Lower lobe of right lung (tissue), 2 donors: ENCODE results near the gene PDK1. TPM values are rescaled to one million over a fixed set of nuclear protein-coding genes. Genes with fewer than 3 reads are reported as not detected.

ENCODE experiments used
- ATAC-seq, 2 donors: fragments of 200-7000 bp; cut with Tn5 transposase; one replicate each; pipeline ENCODE4 v1.9.1; 2020 to 2022; ENCODE audit warnings: mild to moderate bottlenecking in 2 of 2, moderate library complexity in 2 of 2
- DNase-seq: peaks from one replicate; pipeline ENCODE4 v3.0.0-alpha.2; 2020
- H3K27ac ChIP-seq: fragments of 200-600 bp; one replicate; pipeline ENCODE4 v1.8.0; 2022
- H3K27me3 ChIP-seq: fragments of 200-600 bp; one replicate; pipeline ENCODE4 v1.8.0; 2022; ENCODE audit warnings: low read depth
- H3K36me3 ChIP-seq: fragments of 200-600 bp; one replicate; pipeline ENCODE4 v1.8.0; 2022; ENCODE audit warnings: mild to moderate bottlenecking
- H3K4me1 ChIP-seq: fragments of 200-600 bp; one replicate; pipeline ENCODE4 v1.8.0; 2022
- H3K4me3 ChIP-seq: fragments of 200-600 bp; one replicate; pipeline ENCODE4 v1.8.0; 2022; ENCODE audit warnings: mild to moderate bottlenecking
- H3K9me3 ChIP-seq: fragments of 200-600 bp; one replicate; pipeline ENCODE4 v1.8.0; 2022
- intact Hi-C: fragments of 100-400 bp; cut with DNase I; formaldehyde crosslinking; loops from one replicate; pipeline ENCODE4 v1.11.0; 2022
- total RNA-seq: library from RNA; stranded (reverse); fragmentation: NEBNext Ultra II Directional; extraction: Animal tissue kit (Norgen Biotek cat#: 25700); gene quantifications from one replicate; pipeline ENCODE4 v1.2.1, GENCODE V29; 2021
- TF ChIP-seq, protein P1 (sequence below): fragments of 200-600 bp; IDR thresholded peaks from one replicate; pipeline ENCODE4 v1.8.0; 2022; ENCODE audit warnings: antibody characterized with exemption, mild to moderate bottlenecking
- donor health status: DM: no; HTN: yes; CAD: no; lungs with severe emphysema.

PDK1 gene
- total RNA-seq, 1 donor from 2014 or later: 9.5 TPM

DNA sequence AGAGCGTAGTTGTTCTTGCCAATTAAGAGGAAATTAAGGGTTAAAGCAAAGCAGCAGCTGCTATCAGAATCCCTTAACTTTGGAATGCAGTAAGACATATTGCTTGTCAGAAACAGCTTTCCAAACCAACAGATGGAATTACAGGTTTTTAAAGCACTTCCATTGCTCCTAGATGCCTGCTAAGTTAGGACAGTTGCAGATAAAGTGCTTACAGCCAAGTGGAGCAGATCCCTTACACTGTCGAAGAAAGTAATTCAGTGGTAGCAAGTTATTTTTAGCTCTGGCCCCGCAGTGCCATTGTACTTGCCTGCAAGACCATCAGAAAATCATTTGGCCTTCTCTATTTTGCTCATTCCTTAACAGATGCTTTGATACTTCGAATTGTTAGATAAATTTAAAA lies 5.4 kb downstream of the PDK1 start:
- no peak for ATAC-seq
- Histone ChIP-seq H3K4me3 (no peak overlapping the region), H3K27me3 (no peaks in the 10 kb centered on the region), H3K36me3 (peaks cover 15% of the 10 kb centered on the region), H3K4me1 (peaks cover 7% of the 10 kb centered on the region), H3K27ac (no peak overlapping the region), H3K9me3 (no peaks in the 10 kb centered on the region)
- no peak for DNase-seq
- TF ChIP-seq, protein P1, sequence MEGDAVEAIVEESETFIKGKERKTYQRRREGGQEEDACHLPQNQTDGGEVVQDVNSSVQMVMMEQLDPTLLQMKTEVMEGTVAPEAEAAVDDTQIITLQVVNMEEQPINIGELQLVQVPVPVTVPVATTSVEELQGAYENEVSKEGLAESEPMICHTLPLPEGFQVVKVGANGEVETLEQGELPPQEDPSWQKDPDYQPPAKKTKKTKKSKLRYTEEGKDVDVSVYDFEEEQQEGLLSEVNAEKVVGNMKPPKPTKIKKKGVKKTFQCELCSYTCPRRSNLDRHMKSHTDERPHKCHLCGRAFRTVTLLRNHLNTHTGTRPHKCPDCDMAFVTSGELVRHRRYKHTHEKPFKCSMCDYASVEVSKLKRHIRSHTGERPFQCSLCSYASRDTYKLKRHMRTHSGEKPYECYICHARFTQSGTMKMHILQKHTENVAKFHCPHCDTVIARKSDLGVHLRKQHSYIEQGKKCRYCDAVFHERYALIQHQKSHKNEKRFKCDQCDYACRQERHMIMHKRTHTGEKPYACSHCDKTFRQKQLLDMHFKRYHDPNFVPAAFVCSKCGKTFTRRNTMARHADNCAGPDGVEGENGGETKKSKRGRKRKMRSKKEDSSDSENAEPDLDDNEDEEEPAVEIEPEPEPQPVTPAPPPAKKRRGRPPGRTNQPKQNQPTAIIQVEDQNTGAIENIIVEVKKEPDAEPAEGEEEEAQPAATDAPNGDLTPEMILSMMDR: no peak
- intact Hi-C loops: no loop called here

DNA sequence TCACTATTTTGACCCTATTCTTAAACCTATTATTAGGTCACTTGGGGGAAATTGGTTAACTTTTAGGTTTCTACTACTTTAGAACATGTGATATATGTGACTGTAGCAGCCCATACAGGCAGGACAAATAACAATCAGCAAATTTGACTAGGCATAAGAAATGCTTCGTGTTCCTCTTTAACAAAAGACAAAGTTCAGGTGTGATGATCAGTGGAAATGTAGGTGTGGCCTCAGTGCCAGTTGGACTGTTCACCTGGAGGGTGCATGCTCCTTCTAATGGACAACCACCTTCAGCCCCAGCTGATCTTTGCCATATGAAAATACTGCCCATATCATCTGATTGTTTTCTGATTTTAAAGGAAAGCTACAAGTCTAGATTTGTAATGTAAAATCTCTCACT lies 6.4 kb downstream of the PDK1 start:
- Histone ChIP-seq H3K4me1 (peaks cover under 1% of the 10 kb centered on the region), H3K36me3 (peaks cover 18% of the 10 kb centered on the region), H3K27ac (no peak overlapping the region), H3K9me3 (no peaks in the 10 kb centered on the region), H3K27me3 (no peaks in the 10 kb centered on the region), H3K4me3 (no peak overlapping the region)
- TF ChIP-seq, protein P1: no peak
- ATAC-seq (no peak), DNase-seq (no peak)
- intact Hi-C loops: no loop called here

DNA sequence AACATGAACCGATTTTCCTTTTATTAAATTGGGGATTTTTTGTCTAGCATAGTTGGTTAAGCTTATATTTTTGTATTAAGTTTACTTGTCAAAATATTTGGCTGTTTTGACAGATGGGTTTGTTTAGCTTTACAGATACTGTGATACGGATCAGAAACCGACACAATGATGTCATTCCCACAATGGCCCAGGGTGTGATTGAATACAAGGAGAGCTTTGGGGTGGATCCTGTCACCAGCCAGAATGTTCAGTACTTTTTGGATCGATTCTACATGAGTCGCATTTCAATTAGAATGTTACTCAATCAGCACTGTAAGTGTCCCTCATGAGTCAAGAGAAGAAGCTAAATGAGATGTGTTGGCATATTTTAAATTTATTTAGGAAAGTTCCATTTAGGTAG lies 8.5 kb downstream of the PDK1 start:
- Histone ChIP-seq H3K4me1 (no peaks in the 10 kb centered on the region), H3K27ac (no peak overlapping the region), H3K9me3 (no peaks in the 10 kb centered on the region), H3K36me3 (peaks cover 25% of the 10 kb centered on the region), H3K27me3 (no peaks in the 10 kb centered on the region), H3K4me3 (no peak overlapping the region)
- DNase-seq (no peak), ATAC-seq (no peak)
- TF ChIP-seq, protein P1: no peak
- intact Hi-C loops: no loop called here

DNA sequence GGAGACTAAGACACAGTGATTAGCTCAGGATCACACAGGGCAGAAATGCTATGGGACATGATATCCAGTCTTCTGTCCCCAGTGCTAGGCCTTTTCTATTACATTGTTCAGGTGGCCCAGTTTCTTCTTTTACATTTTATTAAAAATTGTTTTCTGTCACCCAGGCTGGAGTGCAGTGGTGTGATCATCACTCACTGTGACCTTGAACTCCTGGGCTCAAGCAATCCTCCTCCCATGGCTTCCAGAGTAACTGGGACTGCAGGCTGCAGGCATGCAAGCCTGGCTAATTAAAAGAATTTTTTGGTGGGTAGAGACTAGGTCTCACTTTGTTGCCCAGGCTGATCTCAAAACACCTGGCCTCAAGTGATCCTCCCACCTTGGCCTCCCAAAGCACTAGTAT lies 15.4 kb downstream of the PDK1 start:
- Histone ChIP-seq H3K27me3 (no peaks in the 10 kb centered on the region), H3K27ac (no peak overlapping the region), H3K4me1 (no peaks in the 10 kb centered on the region), H3K36me3 (peaks cover 27% of the 10 kb centered on the region), H3K4me3 (no peak overlapping the region), H3K9me3 (peaks cover 16% of the 10 kb centered on the region)
- DNase-seq: no peak
- TF ChIP-seq, protein P1: no peak
- intact Hi-C loops: no loop called here
- no peak for ATAC-seq

DNA sequence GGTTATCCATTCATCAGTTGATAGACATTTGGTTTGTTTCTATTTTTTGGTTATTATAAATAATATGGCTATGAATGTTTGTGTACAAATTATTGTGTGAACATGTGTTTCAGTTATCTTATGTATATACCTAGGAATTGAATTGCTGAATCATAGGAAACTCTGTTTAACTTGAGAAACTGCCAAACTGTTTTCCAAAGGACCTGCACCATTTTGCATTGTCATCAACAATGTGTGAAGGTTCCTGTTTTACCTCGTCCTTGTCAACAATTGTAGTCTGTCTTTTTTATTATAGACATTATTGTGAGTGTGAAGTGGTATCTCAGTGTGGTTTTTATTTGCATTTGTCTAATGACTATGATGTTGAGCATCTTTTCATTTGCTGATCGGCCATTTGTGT lies 17.1 kb downstream of the PDK1 start:
- Histone ChIP-seq H3K27me3 (no peaks in the 10 kb centered on the region), H3K4me3 (no peak overlapping the region), H3K27ac (no peak overlapping the region), H3K4me1 (no peaks in the 10 kb centered on the region), H3K36me3 (peaks cover 17% of the 10 kb centered on the region), H3K9me3 (peaks cover 23% of the 10 kb centered on the region)
- no peak for ATAC-seq
- no peak for DNase-seq
- intact Hi-C loops: no loop called here
- TF ChIP-seq, protein P1: no peak

DNA sequence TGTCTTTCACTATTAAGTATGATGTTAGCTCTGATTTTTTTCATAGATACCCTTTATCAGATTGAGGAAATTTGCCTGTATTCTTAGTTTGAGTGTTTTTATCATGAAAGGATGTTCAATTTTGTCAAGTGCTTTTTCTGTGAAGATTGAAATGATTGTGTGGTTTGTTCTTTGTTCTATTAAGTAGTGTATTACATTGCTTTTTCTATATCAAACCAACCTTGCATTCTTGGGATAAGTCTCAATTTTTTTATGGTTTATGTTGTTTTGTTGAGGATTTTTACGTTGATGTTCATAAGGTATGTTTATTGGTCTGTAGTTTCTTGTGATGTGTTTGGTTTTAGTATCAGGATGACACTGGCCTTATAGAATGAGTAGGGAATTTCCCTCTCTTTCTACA lies 19.1 kb downstream of the PDK1 start:
- DNase-seq (no peak), ATAC-seq (no peak)
- H3K4me1 ChIP-seq: no peaks in the 10 kb centered on the region
- H3K36me3 ChIP-seq: peaks cover 17% of the 10 kb centered on the region
- intact Hi-C loops: no loop called here
- H3K9me3 ChIP-seq: peaks cover 27% of the 10 kb centered on the region
- H3K4me3 ChIP-seq: no peak overlapping the region
- no peaks in the 10 kb centered on the region for H3K27me3 ChIP-seq
- TF ChIP-seq, protein P1: no peak
- H3K27ac ChIP-seq: no peak overlapping the region
